Myocyte (in vitro differentiated cells): ENCODE measurements around the gene MKI67. TPM values are rescaled to one million over a fixed set of nuclear protein-coding genes. Genes with fewer than 3 reads are reported as not detected.
"Not testable (repeated sequence)": the region's sequence is repeated elsewhere in the genome, so short reads cannot be mapped to it uniquely, and the experiment has no call there.

Experiments
- DNase-seq: peaks from one replicate; pipeline ENCODE4 v3.0.0-alpha.2; 2012; ENCODE audit warnings: low read depth
- polyA plus RNA-seq: library from polyadenylated mRNA; unstranded; fragments of >200 nt; gene quantifications from one replicate; pipeline ENCODE4 v1.2.1, GENCODE V29; 2012; ENCODE audit warnings: missing spikeins
- total RNA-seq: library from RNA; depleted of rRNA; stranded (reverse); fragments of >200 nt; gene quantifications from 2 replicates; pipeline ENCODE4 v1.2.3, GENCODE V29; 2014

Gene MKI67, protein sequence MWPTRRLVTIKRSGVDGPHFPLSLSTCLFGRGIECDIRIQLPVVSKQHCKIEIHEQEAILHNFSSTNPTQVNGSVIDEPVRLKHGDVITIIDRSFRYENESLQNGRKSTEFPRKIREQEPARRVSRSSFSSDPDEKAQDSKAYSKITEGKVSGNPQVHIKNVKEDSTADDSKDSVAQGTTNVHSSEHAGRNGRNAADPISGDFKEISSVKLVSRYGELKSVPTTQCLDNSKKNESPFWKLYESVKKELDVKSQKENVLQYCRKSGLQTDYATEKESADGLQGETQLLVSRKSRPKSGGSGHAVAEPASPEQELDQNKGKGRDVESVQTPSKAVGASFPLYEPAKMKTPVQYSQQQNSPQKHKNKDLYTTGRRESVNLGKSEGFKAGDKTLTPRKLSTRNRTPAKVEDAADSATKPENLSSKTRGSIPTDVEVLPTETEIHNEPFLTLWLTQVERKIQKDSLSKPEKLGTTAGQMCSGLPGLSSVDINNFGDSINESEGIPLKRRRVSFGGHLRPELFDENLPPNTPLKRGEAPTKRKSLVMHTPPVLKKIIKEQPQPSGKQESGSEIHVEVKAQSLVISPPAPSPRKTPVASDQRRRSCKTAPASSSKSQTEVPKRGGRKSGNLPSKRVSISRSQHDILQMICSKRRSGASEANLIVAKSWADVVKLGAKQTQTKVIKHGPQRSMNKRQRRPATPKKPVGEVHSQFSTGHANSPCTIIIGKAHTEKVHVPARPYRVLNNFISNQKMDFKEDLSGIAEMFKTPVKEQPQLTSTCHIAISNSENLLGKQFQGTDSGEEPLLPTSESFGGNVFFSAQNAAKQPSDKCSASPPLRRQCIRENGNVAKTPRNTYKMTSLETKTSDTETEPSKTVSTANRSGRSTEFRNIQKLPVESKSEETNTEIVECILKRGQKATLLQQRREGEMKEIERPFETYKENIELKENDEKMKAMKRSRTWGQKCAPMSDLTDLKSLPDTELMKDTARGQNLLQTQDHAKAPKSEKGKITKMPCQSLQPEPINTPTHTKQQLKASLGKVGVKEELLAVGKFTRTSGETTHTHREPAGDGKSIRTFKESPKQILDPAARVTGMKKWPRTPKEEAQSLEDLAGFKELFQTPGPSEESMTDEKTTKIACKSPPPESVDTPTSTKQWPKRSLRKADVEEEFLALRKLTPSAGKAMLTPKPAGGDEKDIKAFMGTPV (N-terminal part only)
- 0.29 and 3.2 TPM in 2 replicates for total RNA-seq
- polyA plus RNA-seq = 0.13 TPM

DNA sequence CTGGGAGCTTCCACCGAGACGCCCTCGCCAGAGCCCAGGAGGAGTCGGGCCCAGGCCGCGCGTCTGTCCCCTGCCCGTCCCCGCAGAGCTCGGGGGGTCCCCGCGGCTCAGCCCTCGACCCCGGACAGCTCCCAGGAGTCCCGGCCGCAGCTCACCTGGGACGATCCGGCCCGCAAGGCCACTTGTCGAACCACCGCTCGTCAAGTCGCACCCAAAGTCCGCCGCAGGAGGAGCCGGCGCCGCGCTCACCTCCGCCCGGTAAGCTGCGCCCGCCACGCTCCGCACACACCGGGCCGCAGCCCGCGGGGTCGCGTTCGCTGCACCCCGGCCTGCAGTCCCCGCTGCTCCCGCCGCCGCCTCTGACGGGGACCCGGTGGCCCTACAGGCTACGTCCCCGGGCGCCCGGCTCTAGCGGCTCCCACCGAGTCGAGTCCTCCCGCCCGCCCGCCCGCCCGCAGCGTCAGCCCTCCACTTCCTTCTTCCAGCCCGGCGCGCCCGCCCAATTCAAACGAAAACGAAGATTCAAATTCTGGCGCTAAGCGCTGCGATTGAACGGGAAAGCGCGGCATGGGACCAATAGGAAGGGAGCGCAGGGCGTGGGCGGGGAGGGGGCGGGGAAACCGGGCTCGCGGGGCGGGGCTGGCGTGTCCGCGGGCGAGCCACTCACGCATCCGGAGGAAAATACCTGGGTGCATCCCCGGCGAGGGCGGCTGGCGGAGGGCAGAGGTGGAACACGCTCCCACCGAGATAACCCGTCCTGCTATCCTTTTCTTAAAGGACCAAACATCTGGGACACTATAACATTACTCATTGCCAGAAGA lies at the start of gene MKI67:
Gene MKI67 (minus strand): TSS at position 480 of the 821 bp plus-strand sequence. CDS start 756 bp downstream, outside the sequence.
- peak; percentile 93 for DNase-seq

DNA sequence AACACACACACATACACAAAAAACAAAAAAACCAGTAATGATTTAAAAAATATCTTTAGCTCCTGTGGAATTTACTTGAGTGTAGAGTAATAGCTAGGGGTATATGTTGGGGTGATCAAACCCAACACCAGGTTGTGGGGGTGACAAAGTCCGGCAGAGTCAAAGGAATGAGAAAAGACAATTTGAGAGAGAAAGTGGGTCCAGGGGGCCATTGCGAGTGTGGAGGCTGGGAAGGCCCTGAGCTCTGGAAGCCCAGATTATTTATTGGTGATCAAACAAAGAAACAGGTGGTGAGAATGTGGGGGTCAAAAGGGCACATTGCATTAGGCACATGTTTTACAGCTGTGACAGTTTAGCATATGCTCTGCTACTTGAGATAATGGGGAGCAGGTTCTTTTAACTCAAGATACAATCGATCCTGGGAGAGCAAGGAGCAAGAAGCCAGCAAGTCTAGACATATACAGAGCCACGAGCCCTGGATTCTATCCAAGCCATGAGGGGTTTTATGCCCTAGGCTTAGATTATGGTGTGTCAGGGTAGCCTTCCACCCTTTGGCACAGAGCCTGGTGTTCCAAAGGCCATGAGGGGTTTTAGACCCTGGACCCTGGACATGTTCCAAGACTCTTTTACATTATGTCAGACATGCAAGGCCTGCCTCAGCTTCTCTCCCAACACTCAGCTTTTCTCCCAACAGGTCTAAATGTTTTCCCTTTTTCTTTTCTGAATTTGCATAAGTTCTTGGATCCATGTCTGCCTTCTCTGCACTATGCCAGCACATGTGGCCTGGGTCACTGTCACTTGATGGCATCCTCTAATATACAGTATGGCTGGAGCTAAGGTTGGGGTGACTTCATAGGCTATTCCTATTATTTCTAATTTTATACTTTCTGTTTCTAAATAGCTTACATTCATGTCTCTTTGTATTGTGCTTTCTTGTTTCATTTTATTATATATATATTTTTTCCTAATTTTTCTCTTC lies 48.6 kb upstream of the MKI67 start:
- DNase-seq = no peak

DNA sequence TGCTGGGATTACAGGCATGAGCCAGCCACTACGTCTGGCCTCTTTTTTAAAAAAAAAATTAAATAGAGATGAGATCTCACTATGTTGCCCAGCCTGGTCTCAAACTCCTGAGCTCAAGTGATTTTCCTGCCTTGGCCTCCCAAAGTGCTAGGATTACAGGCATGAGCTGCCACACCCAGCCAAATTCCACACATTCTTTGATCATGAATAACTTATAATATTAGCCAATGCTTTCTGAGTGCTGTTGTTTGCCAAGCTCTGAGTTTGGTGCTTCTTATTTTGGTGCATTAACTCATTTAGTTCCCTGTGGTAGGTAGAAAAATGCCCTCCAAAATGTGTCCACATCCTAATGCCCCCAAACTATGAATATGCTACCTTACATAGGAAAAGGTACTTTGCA lies 47.2 kb upstream of the MKI67 start:
- DNase-seq = peak; percentile 23

DNA sequence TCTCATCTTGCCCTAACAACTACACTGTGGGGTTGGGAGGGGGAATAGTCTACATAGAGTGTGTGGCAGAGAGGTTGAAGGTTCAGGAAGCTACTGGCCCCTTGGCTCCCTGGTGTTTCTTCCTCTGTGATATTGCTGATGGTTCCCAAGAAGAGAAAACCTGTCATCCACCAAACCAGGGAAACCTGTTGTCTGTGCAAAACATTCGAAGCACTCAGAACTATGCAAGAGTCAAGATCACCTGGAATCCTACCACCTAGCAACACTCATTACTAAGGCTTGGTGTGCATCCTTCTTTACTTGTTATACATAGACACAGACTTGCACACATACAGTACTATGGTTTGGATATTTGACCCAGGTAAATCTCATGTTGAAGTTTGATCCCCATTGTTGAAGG lies 46.5 kb upstream of the MKI67 start:
- no peak for DNase-seq

DNA sequence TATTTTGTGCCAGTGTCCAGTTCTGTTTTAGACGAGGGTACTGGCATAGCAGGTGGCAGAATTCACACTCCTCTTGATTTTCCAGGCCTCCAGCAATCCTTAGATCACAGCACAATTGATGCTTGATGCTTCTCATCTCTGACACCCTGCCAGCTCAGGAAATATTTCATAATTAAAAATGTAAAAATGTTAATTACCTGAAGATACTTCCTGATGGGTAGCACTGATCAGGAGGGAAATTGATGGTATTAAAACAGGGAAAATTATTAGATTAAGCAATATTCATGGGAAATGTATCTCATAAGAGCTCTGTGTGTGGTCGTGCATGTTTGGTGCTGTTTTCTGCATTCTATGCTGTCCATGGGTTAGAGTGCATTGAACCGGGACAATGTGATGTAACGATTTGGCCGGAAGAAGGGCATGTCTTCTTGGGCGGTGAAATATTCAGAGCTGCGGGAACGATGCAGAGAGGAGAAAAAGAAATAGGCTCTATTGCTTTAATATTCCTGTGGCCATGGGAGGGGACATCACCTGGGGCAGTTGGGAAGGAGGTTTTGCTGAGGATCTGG lies 43.7 kb upstream of the MKI67 start:
- DNase-seq = no peak

DNA sequence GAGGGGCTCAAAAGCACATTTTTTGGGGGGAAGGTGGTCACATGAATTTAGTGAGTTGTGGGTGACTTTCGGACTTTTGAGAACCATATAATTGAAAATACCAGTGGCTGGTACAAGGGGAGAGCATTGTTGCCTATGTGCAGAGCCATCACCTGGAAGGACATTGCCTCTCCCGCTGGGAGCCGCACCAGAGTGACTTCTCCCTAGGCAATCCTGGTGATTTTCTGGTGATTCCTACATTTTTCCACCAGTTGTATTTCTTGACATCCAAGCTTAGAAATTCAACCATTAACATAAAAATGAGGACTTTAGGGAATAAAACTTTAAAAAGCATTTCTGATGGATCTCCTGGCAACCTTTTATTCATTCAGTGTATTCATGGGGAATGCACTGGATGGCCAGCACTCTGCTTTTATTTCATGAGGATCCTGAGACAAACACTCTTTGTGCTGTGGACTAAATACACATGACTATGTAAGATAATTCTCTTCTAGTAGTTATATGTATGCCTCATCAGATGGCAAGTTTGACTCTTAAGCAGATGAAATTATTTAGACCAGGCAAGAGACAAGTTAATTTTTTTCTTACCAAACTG lies 41.8 kb upstream of the MKI67 start:
- no peak for DNase-seq

DNA sequence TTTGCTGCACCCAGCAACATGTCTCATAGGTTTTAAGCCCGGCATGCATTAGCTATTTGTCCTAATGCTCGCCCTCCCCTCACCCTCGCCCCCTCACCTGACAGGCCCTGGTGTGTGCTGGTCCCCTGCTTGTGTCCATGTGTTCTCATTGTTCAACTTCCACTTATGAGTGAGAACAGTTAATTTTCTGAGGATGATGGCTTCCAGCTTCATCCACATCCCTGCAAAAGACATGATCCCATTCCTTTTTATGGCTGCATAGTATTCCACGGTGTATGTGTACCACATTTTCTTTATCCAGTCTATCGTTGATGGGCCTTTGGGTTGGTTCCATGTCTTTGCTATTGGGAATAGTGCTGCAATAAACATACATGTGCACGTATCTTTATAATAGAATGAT lies 40.9 kb upstream of the MKI67 start:
- not testable (repeated sequence) for DNase-seq

DNA sequence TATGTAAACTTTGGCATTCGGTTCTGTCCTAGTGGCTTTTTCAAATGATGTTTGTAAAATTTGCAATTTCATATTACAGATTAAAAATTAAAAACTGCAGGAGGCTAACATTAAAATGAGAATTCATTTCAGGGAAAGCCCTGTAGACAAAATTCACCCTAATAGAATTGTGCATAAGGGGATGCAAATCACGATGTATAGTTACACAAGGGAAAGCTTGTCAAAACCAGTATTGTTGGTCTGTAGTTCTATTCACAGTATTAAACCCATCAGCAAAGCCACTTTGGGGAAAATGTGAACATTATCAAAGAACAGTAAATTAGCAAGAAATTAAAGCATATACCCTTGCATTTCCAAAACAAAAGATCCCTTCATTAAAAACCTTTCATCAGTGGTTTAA lies 39.9 kb upstream of the MKI67 start:
- no peak for DNase-seq

DNA sequence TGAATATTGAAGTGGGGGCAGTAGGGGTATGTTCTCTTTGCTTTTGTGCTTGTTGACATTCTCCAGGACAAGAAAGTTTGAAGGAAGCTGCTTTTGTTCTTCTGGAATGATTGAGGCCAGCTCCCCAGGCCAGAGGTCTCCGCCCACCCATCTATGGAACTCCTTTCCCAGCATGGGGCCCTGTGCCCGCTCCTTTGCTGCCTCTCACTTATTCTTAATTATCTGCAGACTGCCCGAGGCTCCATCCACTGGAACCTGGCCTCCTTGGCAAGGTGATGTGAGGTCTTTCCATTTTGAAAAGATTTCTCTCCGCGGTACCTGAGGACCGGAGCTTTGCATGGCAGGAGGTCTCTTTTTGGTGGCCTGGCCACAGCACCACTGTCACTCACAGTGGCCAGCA lies 39.3 kb upstream of the MKI67 start:
- DNase-seq = no peak

DNA sequence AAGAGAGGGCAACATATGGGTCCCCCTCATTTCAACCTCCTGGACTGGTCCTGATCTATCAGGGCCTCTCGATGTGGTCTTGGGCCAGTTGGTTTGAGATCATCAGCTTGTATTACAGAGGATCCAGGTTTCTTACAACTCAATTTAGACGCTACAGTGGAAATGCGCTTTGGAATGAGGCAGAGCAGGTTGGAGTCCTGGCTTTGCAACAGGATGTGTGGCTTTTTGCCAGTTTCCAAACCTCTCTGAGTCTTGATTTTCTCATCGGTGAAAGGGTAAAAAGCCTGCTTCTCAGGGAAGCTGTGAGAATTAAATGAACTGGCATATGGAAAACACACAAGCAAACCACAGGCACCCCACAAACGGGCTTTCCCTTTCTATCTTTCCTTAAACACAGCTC lies 37.5 kb upstream of the MKI67 start:
- DNase-seq = no peak

DNA sequence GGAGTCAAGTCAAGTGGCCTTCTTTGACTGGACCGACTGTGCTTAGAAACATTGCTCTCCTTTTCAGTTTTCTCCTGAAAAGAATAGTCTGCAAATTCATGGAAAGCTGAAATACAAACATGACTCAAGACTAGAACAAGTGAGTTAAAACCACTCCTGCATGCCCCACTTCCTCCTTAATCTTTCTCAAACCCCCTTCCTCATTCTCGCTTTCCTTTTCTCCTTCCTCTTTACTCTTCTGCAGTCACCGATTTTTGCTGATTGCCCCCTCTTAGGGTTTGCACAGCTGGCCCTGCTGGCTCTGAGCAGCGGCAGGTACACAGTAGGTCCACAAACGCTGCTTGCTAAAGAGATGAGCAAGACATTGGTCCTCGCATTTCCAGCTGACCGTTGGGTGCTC lies 34.8 kb upstream of the MKI67 start:
- DNase-seq = no peak

DNA sequence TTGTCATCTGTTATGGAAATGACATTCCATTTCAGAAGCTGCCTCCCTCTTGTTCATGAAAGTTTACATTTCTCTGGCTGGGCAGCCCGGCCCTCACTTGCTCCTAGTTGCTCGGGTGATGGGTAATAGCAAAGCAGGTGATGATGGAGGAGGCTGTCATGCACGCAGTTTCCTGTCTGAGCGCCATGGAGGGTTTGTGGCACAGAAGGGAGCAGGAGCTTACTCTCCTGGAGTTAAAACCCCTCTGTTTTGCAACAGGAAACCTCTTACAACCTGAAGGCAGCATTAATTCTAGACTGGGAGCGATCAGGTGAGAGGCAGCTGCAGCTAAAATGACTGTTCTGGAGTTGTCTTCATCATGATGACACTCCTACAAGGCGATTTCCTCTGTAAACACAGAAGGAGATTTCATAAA lies 34.1 kb upstream of the MKI67 start:
- no peak for DNase-seq

DNA sequence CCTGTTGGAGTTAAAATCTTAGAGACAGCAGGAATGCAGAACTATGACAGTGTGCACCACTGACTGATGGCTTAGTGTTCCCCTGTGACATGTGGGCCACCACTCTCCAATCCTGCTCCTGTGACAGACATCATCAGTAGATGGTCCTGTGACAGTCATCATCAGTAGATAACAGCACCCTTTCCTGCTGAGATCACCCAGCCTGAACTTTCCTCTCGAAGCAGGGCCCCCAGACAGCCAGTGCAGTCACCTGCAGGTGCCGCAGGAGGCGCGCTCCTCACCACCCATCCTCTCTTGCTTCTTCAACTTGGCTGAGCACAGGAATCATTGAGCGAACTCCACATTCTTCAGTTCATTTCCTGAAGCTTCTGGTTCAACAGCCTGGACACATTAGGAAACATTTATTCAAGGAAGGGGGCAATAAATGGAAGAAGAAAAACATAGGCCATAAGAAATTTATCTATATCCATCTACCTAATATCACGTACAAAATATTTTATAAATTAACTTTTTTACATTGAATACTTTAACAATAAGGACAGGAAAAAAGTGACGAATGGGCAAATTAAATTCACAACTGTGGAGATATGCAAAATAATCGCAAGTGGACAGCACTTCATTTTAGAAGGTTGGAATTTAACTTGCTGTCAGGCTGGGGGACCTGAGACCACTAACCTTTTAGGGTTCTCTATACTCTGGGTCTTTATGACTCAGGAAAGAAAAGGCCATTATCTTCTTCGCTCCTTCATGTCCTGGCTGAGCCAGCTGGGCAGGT lies 32.0 kb upstream of the MKI67 start:
- DNase-seq = no peak

DNA sequence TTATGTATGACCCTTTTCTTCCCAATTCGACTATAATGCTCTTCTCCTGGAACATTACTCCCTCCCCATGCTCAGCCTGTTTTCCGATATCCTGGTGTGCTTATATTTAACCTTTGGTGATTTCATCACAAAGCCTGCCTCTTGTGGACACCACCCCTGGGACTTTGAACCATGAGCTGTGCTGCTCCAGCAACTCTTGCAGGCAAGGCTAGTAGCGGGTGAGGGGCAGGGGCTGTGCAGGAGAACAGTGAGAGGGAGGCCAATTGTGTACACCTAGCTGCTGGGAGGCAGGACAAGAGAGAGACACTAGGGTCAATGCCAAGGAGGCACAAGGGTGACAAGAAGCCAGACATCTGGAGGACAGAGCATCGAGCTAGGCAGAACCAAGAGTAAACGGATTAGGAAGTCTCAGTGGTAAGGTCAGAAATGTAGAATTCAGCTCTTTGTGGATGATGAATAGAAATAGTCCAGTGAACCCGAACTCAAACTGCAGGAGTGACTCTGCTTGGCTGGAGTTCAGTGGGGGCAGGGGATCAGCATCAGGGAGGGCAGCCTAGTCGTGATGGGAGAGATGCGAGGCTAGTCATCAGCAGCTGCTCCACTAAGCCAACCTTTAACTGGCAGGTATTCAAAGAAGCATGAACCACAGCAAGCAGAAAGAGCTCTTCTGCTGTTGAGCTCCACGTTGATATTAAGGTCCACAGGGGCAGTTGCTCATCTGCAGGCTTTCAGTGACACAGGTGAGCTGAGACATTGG lies 31.0 kb upstream of the MKI67 start:
- DNase-seq = no peak

DNA sequence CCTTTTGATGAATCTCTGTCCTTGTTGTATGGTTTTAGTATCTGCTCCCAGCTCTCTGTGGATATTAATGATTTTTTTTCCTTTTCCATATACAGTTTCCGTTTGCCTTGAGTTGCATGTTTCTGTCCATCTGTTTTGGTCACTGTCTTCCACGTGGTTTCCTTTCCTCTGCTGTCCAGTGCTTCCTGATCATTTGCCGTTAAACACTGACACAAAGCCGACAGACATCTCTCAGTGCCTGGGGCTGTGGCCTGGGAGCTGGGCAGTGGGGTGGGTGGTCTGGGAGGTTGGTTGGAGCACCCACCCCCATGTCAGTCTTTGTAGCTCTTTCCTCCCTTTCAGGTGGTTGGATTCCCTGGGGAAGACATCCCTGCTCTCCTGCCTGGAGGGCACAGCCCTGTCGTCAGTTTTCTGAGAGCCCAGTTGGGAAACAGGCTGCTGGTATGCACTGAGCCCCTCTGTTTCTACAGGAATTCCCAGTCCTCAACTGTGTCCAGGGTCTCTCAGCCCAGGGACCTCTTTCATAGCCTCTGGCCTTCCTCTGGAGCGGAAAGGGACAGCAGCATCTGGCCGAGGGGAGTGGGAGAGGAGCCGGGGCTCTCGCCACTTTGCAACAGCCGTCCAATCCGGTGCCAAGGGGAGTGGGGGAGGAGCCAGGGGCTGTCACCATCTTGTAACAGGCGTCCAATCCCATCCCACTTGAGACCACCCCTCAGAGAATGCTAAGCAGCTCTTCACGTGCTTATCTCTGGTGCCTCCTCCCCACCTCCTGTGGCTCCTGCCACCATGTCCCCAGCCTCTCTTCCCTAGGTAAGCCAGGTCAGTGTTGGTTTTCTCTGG lies 26.7 kb upstream of the MKI67 start:
- no peak for DNase-seq

DNA sequence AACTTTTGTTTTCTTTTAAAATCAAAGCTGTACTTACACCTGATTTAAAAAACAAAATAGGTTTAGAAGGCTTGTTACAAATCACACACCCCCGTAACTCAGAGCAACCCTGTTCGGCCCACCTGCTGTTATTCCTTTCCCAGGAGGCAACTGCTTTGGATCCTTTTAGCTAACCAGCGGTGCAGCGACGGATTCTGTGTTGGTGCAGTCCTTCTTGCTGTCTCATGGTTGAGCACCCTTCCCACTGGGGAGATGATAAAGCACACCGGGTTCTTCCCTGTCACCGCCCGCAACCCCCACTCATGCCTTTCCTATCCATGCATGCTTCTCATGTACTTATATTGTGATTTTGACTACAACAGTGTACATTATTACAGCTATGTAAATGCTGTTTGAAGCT lies 24.8 kb upstream of the MKI67 start:
- DNase-seq = no peak
